Measurements from ENCODE around the gene PRKX.

Gene PRKX

GRCh38 chrX:3609810-3610209 lies 103.6 kb downstream of the PRKX start:
- H3K4me3 ChIP-seq (replicated peaks; ENCODE audit: low read depth, low read length) = no peak overlapping the region
- no peaks in the 10 kb centered on the region for H3K27me3 ChIP-seq (replicated peaks; ENCODE audit: control insufficient read depth, insufficient read depth, low read length)
- H3K36me3 ChIP-seq (ENCODE audit: control insufficient read depth, insufficient read depth, low read length) = peaks cover 1% of the 10 kb centered on the region
- no peak for DNase-seq (ENCODE audit: extremely low read depth, insufficient read length)
- TF ChIP-seq CTCF (IDR thresholded peaks at IDR 0.05; ENCODE audit: insufficient read depth, low read length, poor library complexity, severe bottlenecking) = no peak

- no peak for TF ChIP-seq CTCF (IDR thresholded peaks at IDR 0.05; ENCODE audit: insufficient read depth, low read length, poor library complexity, severe bottlenecking)
- Histone ChIP-seq H3K4me3 (replicated peaks; ENCODE audit: low read depth, low read length) (no peak overlapping the region), H3K36me3 (ENCODE audit: control insufficient read depth, insufficient read depth, low read length) (no peaks in the 10 kb centered on the region; the same call in none of the 2 replicates), H3K27me3 (replicated peaks; ENCODE audit: control insufficient read depth, insufficient read depth, low read length) (no peaks in the 10 kb centered on the region)
- no peak for DNase-seq (ENCODE audit: extremely low read depth, insufficient read length)
Observed at GRCh38 chrX:3603026-3603661, 110.3 kb downstream of the PRKX start.

GRCh38 chrX:3599802-3600430 lies 113.5 kb downstream of the PRKX start:
- TF ChIP-seq CTCF (IDR thresholded peaks at IDR 0.05; ENCODE audit: insufficient read depth, low read length, poor library complexity, severe bottlenecking) = no peak
- no peak overlapping the region for H3K4me3 ChIP-seq (replicated peaks; ENCODE audit: low read depth, low read length)
- H3K36me3 ChIP-seq (ENCODE audit: control insufficient read depth, insufficient read depth, low read length) = no peaks in the 10 kb centered on the region
- DNase-seq (ENCODE audit: extremely low read depth, insufficient read length) = no peak
- no peaks in the 10 kb centered on the region for H3K27me3 ChIP-seq (replicated peaks; ENCODE audit: control insufficient read depth, insufficient read depth, low read length)

- DNase-seq (ENCODE audit: extremely low read depth, insufficient read length) = no peak
- Histone ChIP-seq H3K27me3 (replicated peaks; ENCODE audit: control insufficient read depth, insufficient read depth, low read length) (no peaks in the 10 kb centered on the region), H3K4me3 (replicated peaks; ENCODE audit: low read depth, low read length) (no peak overlapping the region), H3K36me3 (ENCODE audit: control insufficient read depth, insufficient read depth, low read length) (no peaks in the 10 kb centered on the region)
- TF ChIP-seq CTCF (IDR thresholded peaks at IDR 0.05; ENCODE audit: insufficient read depth, low read length, poor library complexity, severe bottlenecking) = no peak
Observed at GRCh38 chrX:3598709-3599108, 114.7 kb downstream of the PRKX start.

- H3K27me3 ChIP-seq (replicated peaks; ENCODE audit: control insufficient read depth, insufficient read depth, low read length) = no peaks in the 10 kb centered on the region
- no peak for DNase-seq (ENCODE audit: extremely low read depth, insufficient read length)
- no peak for TF ChIP-seq CTCF (IDR thresholded peaks at IDR 0.05; ENCODE audit: insufficient read depth, low read length, poor library complexity, severe bottlenecking)
- H3K4me3 ChIP-seq (replicated peaks; ENCODE audit: low read depth, low read length) = no peak overlapping the region
- H3K36me3 ChIP-seq (ENCODE audit: control insufficient read depth, insufficient read depth, low read length) = no peaks in the 10 kb centered on the region
Observed at GRCh38 chrX:3598046-3598605, 115.3 kb downstream of the PRKX start.
